HCEC 1CT (cell line): ENCODE measurements around the gene EPM2A.

ENCODE experiments used
- DNase-seq: peaks from one replicate; pipeline ENCODE4 v3.0.0-alpha.2; 2017

Gene EPM2A

GRCh38 chr6:145588981-145589380, 146.3 kb downstream of the EPM2A start:
- no peak for DNase-seq

GRCh38 chr6:145587334-145587733, 148.0 kb downstream of the EPM2A start:
- DNase-seq = no peak

- no peak for DNase-seq
Measured at GRCh38 chr6:145583753-145584152, 151.6 kb downstream of the EPM2A start.
